ENCODE measurements around the gene RPUSD1.

GRCh38 chr16:801584-802363, 13.6 kb upstream of the RPUSD1 start:
- TF ChIP-seq POLR2A (IDR thresholded peaks at IDR 0.05): no peak
- TF ChIP-seq, protein P1, sequence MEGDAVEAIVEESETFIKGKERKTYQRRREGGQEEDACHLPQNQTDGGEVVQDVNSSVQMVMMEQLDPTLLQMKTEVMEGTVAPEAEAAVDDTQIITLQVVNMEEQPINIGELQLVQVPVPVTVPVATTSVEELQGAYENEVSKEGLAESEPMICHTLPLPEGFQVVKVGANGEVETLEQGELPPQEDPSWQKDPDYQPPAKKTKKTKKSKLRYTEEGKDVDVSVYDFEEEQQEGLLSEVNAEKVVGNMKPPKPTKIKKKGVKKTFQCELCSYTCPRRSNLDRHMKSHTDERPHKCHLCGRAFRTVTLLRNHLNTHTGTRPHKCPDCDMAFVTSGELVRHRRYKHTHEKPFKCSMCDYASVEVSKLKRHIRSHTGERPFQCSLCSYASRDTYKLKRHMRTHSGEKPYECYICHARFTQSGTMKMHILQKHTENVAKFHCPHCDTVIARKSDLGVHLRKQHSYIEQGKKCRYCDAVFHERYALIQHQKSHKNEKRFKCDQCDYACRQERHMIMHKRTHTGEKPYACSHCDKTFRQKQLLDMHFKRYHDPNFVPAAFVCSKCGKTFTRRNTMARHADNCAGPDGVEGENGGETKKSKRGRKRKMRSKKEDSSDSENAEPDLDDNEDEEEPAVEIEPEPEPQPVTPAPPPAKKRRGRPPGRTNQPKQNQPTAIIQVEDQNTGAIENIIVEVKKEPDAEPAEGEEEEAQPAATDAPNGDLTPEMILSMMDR (IDR thresholded peaks at IDR 0.05): no peak
